HG02763 (cell line): ENCODE data around the gene AS3MT.
"Not testable (repeated sequence)": the region's sequence is repeated elsewhere in the genome, so short reads cannot be mapped to it uniquely, and the experiment has no call there.

Source experiments
- ATAC-seq: cut with Tn5 transposase; IDR thresholded peaks from one replicate; pipeline ENCODE4 v1.9.1; 2021; ENCODE audit warnings: mild to moderate bottlenecking, moderate library complexity; ENCODE audit not compliant: unreplicated experiment

Gene AS3MT

GRCh38 chr10:102869258-102870198, at the start of gene AS3MT:
Gene AS3MT, plus strand, starts transcription at chr10:102869470. Its CDS starts 123 bp downstream, at chr10:102869593.
- no peak for ATAC-seq

GRCh38 chr10:102820008-102820407, 49.3 kb upstream of the AS3MT start:
- ATAC-seq: not testable (repeated sequence)

GRCh38 chr10:102822222-102822621, 47.0 kb upstream of the AS3MT start:
- no peak for ATAC-seq

GRCh38 chr10:102824664-102825063, 44.6 kb upstream of the AS3MT start:
- ATAC-seq: no peak

- ATAC-seq: no peak
These were observed 43.0 kb upstream of the AS3MT start for GRCh38 chr10:102826148-102826796.

- ATAC-seq: no peak
These were observed 41.7 kb upstream of the AS3MT start for GRCh38 chr10:102827597-102827975.

GRCh38 chr10:102831322-102832071, 37.8 kb upstream of the AS3MT start:
- no peak for ATAC-seq

- no peak for ATAC-seq
These were observed 37.0 kb upstream of the AS3MT start for GRCh38 chr10:102832248-102832647.

GRCh38 chr10:102832987-102833386, 36.3 kb upstream of the AS3MT start:
- ATAC-seq: no peak

GRCh38 chr10:102834143-102834542, 35.1 kb upstream of the AS3MT start:
- no peak for ATAC-seq

GRCh38 chr10:102835007-102835482, 34.2 kb upstream of the AS3MT start:
- peak; percentile 51 for ATAC-seq

- no peak for ATAC-seq
These were observed 32.0 kb upstream of the AS3MT start, which contains the start of gene CYP17A1 for GRCh38 chr10:102837230-102837721. Gene CYP17A1, minus strand, starts transcription at chr10:102837413. Its CDS starts 52 bp downstream, at chr10:102837361.

- ATAC-seq: not testable (repeated sequence)
These were observed 30.9 kb upstream of the AS3MT start for GRCh38 chr10:102838276-102838927.

GRCh38 chr10:102841827-102842345, 27.4 kb upstream of the AS3MT start:
- ATAC-seq: no peak

GRCh38 chr10:102843139-102843538, 26.1 kb upstream of the AS3MT start:
- not testable (repeated sequence) for ATAC-seq

- ATAC-seq: not testable (repeated sequence)
These were observed 25.0 kb upstream of the AS3MT start for GRCh38 chr10:102844190-102844776.

- no peak for ATAC-seq
These were observed 23.8 kb upstream of the AS3MT start for GRCh38 chr10:102845352-102845902.

GRCh38 chr10:102850025-102850518, 19.2 kb upstream of the AS3MT start:
- no peak for ATAC-seq

GRCh38 chr10:102853237-102853636, 16.0 kb upstream of the AS3MT start:
- ATAC-seq: not testable (repeated sequence)
